Ishikawa (cell line): ENCODE data around the gene RNF113B.
A peak's percentile ranks its signal among the peaks of the same experiment; 100 is the strongest.

Source experiments
- CREB1 ChIP-seq: IDR thresholded peaks from 2 replicates; pipeline ENCODE4 v1.6.1; 2012; ENCODE audit warnings: low read depth
- EGR1 ChIP-seq: IDR thresholded peaks from 2 replicates; pipeline ENCODE4 v1.6.1; 2012
- EP300 ChIP-seq: IDR thresholded peaks from 2 replicates; pipeline ENCODE4 v1.6.1; 2012; ENCODE audit warnings: borderline replicate concordance
- FOXM1 ChIP-seq: IDR thresholded peaks from 2 replicates; pipeline ENCODE4 v1.6.1; 2012; ENCODE audit warnings: low read depth, borderline replicate concordance
- NFIC ChIP-seq: IDR thresholded peaks from 2 replicates; pipeline ENCODE4 v1.6.1; 2012
- RAD21 ChIP-seq: IDR thresholded peaks from 2 replicates; pipeline ENCODE4 v1.6.1; 2012; ENCODE audit warnings: low read depth
- REST ChIP-seq: IDR thresholded peaks from 2 replicates; pipeline ENCODE4 v1.6.1; 2012; ENCODE audit warnings: low read depth, mild to moderate bottlenecking
- TAF1 ChIP-seq: IDR thresholded peaks from 2 replicates; pipeline ENCODE4 v1.6.1; 2012; ENCODE audit warnings: low read depth, mild to moderate bottlenecking
- TCF12 ChIP-seq: IDR thresholded peaks from 2 replicates; pipeline ENCODE4 v1.6.1; 2012; ENCODE audit warnings: low read depth
- TEAD4 ChIP-seq: IDR thresholded peaks from 2 replicates; pipeline ENCODE4 v1.6.1; 2012
- YY1 ChIP-seq: IDR thresholded peaks from 2 replicates; pipeline ENCODE4 v1.6.1; 2012; ENCODE audit warnings: low read depth
- ZBTB7A ChIP-seq: IDR thresholded peaks from 2 replicates; pipeline ENCODE4 v1.6.1; 2012; ENCODE audit warnings: low read depth
- TF ChIP-seq, protein P1 (sequence below): IDR thresholded peaks from 2 replicates; pipeline ENCODE4 v1.6.1; 2012
- TF ChIP-seq, protein P2 (sequence below): IDR thresholded peaks from 2 replicates; pipeline ENCODE4 v1.6.1; 2012

Gene RNF113B

DNA sequence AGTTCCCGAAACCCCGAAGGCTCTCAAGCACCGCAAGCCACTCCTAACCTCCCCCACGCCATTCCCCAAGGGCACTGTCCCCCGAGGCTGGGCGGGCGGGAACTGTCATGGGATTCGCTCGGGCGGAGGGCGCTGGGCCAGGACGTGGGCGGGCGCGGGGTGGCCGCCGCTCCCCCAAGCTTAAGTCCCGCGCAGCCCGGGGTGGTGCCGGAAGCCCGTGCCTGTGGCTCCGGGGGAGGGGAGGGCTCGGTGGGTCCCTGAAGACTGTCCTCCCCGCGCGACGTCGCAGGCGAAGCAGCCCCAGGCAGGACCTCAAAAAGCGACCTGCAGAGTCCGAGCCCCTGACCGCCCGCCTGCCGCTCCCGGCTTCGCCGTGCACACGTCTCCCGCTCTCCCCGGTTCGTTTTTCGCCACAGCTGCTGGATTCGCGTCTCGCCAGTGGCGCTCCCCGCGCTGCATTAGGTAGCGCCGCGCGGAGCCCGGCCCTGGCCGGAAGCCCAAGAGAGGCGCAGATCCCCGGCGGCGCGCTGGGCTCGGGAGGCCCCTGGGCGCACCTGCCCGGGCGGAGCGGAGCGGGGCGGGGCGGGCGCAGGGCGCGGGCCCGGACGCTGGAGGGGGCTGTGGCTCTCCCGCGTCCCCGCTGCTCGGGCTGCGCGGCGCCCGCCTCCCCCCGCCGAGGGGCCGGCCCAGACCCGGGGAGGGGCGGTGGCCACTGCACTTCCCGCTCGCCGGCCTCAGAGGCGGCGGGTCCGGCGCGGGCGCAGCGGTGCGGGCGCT is 34.5 kb downstream of the RNF113B start, which contains the start of gene FARP1:
FARP1 (plus strand) TSS at position 715 of the 777 bp plus-strand sequence. CDS start 70,149 bp downstream, outside the sequence.
- TF ChIP-seq TCF12 (no peak), TAF1 (no peak), RAD21 (peak; percentile 40; the same call in 1 of the 2 replicates), TEAD4 (no peak), FOXM1 (no peak), REST (no peak), CREB1 (no peak), YY1 (no peak), EP300 (no peak; the same call in 1 of the 2 replicates), NFIC (peak; percentile 33; the same call in 1 of the 2 replicates), ZBTB7A (peak; percentile 91), EGR1 (peak; percentile 75)
- TF ChIP-seq, protein P1, sequence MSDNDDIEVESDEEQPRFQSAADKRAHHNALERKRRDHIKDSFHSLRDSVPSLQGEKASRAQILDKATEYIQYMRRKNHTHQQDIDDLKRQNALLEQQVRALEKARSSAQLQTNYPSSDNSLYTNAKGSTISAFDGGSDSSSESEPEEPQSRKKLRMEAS = peak; percentile 87

DNA sequence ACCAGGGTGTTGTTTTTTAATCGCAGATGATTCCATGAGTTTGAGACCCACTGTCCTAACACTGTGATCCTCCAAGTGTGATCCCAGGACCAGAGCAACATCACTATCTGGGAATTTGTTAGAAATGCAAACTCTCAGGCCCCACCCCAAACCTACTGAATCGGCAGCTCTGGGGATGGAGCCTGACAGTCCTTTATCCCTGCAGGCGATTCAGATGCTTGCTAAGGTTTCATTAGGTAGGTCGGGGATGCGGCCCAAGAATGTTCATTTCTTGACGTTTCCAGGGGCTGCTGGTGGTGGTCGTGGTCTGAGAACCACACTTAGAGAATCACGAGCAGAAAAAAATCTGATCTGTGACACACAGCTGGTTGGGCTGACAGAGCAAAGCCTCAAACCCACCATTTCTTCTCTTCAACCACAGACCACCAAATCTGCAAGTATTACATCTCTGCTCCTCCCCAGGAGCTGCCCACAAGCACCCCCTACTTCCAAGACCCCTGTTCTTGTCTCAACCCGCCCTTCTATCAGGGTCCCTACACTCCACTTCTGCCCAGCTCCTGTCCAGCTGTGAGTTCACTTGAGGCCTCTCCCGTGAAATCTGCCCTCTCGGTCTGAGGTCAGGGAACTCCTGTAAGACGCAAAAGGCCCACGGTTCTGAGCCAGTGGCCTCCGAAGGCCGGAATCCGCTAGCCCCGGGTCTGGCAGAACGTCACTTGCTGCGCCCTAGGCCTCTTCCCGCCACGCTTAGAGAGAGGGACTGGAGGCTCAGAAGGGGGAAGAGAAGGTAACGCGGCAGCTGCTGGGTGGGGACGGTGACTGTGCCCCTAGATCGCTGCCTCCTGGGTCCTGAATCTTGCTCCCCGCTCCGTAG is 35.3 kb downstream of the RNF113B start:
- TF ChIP-seq YY1 = no peak
- TF ChIP-seq EP300 = no peak
- no peak for TF ChIP-seq CREB1
- TF ChIP-seq EGR1 = no peak
- no peak for TF ChIP-seq REST
- no peak for TF ChIP-seq NFIC

DNA sequence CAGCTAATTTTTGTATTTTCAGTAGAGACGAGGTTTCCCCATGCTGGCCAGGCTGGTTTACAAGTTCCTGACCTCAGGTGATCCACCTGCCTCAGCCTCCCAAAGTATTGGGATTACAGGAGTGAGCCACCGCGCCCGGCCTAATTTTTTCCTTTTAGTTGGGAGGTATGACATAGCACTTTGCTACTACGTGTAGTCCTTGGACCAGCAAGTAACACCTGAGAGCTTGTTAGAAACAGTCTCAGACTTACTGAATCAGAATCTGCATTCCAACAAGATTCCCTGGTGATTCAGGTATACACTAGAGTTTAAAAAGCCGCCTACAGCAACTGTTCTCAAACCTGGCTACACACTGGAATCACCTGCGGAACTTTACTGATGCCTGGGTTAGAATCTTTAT is 36.0 kb downstream of the RNF113B start:
- TF ChIP-seq TEAD4 = no peak
- TF ChIP-seq CREB1 = no peak
- TF ChIP-seq ZBTB7A = no peak
- TF ChIP-seq, protein P2, sequence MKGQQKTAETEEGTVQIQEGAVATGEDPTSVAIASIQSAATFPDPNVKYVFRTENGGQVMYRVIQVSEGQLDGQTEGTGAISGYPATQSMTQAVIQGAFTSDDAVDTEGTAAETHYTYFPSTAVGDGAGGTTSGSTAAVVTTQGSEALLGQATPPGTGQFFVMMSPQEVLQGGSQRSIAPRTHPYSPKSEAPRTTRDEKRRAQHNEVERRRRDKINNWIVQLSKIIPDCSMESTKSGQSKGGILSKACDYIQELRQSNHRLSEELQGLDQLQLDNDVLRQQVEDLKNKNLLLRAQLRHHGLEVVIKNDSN = no peak
- TF ChIP-seq RAD21 = no peak
- TF ChIP-seq NFIC = no peak
- TF ChIP-seq, protein P1 = no peak
- TF ChIP-seq FOXM1 = no peak
- no peak for TF ChIP-seq TAF1
- TF ChIP-seq YY1 = no peak
- no peak for TF ChIP-seq TCF12
- TF ChIP-seq EP300 = no peak
- no peak for TF ChIP-seq REST

- TF ChIP-seq EGR1 (no peak), CREB1 (no peak), RAD21 (no peak), YY1 (no peak)
- TF ChIP-seq, protein P2 = no peak
These were observed 42.2 kb downstream of the RNF113B start for GRCh38 chr13:98134901-98135300.
